ENCODE data around the gene KCNE1. TPM values are rescaled to one million over a fixed set of nuclear protein-coding genes. Genes with fewer than 3 reads are reported as not detected.
"Not testable (repeated sequence)": the region's sequence is repeated elsewhere in the genome, so short reads cannot be mapped to it uniquely, and the experiment has no call there.

The KCNE1 gene
- total RNA-seq, 2 experiments from 2014 or later = 0.15 to 0.26 TPM

GRCh38 chr21:34406102-34406501 lies 105.9 kb downstream of the KCNE1 start:
- ATAC-seq; H3K36me3 Mint-ChIP-seq; H3K27ac Mint-ChIP-seq; H3K4me1 Mint-ChIP-seq; CTCF ChIA-PET; H3K9me3 Mint-ChIP-seq (ENCODE audit: low read depth); H3K27me3 Mint-ChIP-seq; DNase-seq; H3K4me3 Mint-ChIP-seq: not testable (repeated sequence)

DNA sequence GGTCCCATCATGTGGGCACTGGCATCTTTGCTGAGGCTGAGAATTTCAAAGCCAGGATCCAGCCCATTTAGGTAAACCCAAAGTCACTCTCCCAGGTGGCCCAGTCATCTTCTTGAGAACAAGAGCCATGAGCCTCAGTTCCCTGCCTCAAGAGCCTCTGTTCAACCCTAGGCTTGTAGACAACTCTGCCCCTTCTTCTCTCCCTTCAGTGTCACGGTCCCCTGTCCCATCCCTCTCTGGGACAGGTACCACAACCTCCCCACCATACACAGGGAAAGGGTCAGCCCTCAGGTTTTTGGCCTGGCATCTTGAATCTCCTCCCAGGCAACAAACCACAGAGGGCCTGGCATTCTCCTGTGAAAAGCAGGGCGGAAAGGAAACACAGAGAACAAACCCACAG lies 106.3 kb downstream of the KCNE1 start:
- H3K27ac Mint-ChIP-seq; H3K9me3 Mint-ChIP-seq (ENCODE audit: low read depth); H3K4me1 Mint-ChIP-seq; DNase-seq; H3K36me3 Mint-ChIP-seq; CTCF ChIA-PET; H3K27me3 Mint-ChIP-seq; H3K4me3 Mint-ChIP-seq; ATAC-seq: not testable (repeated sequence)

DNA sequence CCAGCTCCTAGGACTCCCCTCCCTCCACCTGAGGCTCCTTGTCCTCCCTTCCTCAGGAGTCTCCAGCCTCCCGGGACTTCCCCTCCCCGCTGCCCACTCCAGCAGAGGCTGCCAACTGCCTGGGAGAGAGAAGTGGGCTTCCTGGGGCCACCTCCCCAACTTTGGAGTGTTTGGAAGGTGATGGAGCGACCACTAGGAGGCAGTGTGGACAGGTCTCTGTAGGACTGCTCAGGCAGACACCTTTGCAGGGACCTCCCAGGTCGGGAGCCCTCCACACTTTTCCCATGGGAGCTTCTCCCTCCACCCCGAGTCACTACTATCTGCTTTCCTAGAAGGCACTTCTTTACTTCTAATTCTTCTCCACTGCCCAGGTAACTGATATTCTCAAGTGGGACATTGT lies 107.3 kb downstream of the KCNE1 start:
- H3K36me3 Mint-ChIP-seq; H3K27ac Mint-ChIP-seq; DNase-seq; H3K9me3 Mint-ChIP-seq (ENCODE audit: low read depth); H3K4me1 Mint-ChIP-seq; CTCF ChIA-PET; H3K27me3 Mint-ChIP-seq; H3K4me3 Mint-ChIP-seq; ATAC-seq: not testable (repeated sequence)

DNA sequence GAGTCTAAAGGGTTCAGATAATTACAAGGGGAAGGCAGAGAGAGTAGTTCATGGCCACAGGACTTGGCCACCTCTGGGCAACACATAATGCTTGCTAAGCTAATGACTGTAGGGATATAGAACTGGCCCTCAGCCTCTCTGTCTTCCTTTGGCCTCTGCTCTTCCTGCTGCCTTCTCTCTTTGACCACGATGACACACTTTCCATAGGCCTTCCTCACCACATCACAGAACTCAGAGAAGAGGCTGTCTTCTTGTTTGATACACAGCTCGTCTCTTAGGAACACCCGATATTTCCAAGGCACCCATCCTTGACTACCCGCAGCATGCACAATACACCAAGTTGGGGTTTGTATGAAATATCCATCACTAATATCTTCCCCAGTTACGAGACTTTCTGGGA lies 111.5 kb downstream of the KCNE1 start:
- H3K4me3 Mint-ChIP-seq; DNase-seq; H3K27ac Mint-ChIP-seq; H3K36me3 Mint-ChIP-seq; H3K9me3 Mint-ChIP-seq (ENCODE audit: low read depth); ATAC-seq; CTCF ChIA-PET; H3K4me1 Mint-ChIP-seq; H3K27me3 Mint-ChIP-seq: not testable (repeated sequence)

Other genes with a start within 250 kb of the KCNE1 start
- not detected for gene KCNE2, start 148.2 kb downstream of the KCNE1 start, total RNA-seq
- 1 to 10 TPM; 3.4 to 6.7 TPM for gene SMIM11, start 136.7 kb downstream of the KCNE1 start, total RNA-seq
- gene SMIM34, start 88.3 kb downstream of the KCNE1 start, total RNA-seq = not detected
- 10 to 100 TPM in 1 of 2 experiments, 1 to 10 TPM in 1; 6.5 to 13.6 TPM for gene RCAN1, start 102.9 kb upstream of the KCNE1 start, total RNA-seq
- gene CLIC6, start 156.8 kb upstream of the KCNE1 start, total RNA-seq = under 1 TPM in 1 of 2 experiments, not detected in 1; 0.47 TPM

Data from activated CD8-positive, alpha-beta memory T cell treated with anti-CD3 and anti-CD28 coated beads, Interleukin-2, amount 10 ng/mL, durations not matched to agents 7 days and 5 days (primary cell).